GM20000 (cell line): ENCODE data around the gene GABRD.

ENCODE experiments used
- DNase-seq: peaks from one replicate; pipeline ENCODE4 v3.0.0; 2012; ENCODE audit warnings: low spot score
- TF ChIP-seq, protein P1 (sequence below): IDR thresholded peaks from 2 replicates; pipeline ENCODE4 v1.5.1; 2012; ENCODE audit warnings: mild to moderate bottlenecking, control low read depth; ENCODE audit errors: extremely low read depth, missing control alignments

The GABRD gene

DNA sequence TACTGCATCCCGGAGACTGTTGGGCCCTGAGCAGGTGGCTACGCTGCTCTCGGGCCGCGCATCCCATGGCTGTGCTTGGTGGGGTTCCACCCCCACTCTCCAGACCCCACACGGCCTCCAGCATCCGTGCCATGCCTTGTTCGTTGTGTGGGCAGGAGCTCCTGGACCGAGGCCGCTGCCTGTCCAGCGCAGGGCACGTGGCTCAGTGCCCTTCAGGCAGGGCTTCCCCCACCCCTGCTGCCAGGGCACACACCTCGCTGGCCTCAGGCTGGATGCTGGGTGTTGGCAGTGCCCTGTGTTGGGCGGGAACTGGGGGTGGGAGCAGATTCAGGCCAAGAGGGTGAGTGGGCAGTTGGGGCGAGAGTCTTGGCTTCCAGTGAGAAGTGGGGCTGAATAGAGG lies 40.9 kb downstream of the GABRD start:
- TF ChIP-seq, protein P1, sequence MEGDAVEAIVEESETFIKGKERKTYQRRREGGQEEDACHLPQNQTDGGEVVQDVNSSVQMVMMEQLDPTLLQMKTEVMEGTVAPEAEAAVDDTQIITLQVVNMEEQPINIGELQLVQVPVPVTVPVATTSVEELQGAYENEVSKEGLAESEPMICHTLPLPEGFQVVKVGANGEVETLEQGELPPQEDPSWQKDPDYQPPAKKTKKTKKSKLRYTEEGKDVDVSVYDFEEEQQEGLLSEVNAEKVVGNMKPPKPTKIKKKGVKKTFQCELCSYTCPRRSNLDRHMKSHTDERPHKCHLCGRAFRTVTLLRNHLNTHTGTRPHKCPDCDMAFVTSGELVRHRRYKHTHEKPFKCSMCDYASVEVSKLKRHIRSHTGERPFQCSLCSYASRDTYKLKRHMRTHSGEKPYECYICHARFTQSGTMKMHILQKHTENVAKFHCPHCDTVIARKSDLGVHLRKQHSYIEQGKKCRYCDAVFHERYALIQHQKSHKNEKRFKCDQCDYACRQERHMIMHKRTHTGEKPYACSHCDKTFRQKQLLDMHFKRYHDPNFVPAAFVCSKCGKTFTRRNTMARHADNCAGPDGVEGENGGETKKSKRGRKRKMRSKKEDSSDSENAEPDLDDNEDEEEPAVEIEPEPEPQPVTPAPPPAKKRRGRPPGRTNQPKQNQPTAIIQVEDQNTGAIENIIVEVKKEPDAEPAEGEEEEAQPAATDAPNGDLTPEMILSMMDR = no peak

DNA sequence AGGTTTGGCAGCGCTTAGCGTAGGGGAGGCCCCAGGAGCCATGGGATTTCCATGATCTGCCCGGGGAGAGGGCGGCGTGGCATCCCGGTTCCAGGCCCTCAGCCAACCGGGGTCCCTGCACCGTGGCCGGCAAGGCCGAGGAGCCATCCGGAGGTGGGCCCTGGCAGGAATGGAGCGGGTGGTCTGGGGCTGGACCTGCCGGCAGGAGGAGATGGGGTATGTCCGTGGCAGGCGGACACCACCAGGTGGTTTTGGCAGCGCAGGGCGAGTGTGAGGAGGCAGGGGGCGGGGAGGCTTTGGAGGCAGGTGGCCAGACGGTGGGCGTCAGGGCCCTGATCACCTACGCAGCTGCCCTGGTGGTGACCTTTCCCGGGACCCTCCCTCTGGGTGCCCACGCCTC lies 41.4 kb downstream of the GABRD start:
- no peak for DNase-seq
- TF ChIP-seq, protein P1 = no peak

More for the DNA sequence above, 40.9 kb downstream of the GABRD start:
- no peak for DNase-seq

DNA sequence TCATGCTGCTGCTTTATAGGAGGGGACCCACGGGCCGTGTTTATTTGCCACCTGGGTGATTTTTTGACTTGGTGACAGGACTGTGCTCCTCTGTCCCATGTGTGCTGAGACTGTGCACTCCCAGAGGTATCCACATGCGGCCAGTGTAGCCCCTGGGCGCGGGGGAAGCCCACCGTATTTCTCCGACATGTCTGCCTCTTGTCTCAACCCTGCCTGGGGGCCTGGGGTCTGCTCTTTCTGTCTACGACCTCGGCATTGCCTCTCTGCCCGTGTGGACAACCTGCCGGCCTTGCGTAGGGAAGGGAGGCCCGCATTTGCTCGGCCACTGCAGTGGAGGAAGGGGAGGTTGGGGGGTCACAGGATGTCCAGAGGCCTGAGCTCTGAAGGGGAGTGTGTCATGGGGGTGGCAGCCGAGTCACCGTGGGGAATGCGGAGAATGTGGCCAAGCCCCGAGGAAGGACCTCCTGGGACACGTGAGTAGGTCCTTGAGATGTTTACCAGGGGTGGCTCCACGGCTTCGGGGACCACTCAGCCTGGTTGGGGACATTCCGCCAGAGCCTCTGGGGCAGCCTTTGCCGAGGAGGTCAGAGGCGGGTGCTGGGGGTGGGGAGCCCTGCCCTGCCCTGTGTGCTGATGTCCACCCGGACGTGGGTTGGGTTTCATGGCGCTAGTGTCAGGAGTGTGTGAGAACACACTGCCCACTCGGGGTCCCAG lies 42.1 kb downstream of the GABRD start:
- TF ChIP-seq, protein P1 = no peak
- DNase-seq = no peak

DNA sequence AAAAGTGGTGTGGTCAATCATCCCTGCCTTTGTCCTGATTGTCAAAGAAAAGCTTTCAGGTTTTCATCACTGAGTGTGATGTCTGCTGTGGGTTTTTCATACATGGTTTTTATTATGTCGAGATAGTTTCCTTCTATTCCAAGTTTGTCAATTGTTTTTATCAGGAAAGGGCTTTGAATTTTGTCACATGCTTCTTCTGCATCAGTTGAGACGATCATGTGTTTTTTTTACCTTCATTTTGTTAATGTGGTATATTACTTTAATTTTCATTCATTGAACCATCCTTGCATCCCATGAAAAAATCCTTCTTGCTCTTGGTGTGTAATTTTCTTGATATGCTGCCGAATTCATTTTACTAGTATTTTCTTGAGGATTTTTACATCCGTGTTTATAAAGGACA lies 46.6 kb downstream of the GABRD start:
- TF ChIP-seq, protein P1 = no peak
- no peak for DNase-seq

DNA sequence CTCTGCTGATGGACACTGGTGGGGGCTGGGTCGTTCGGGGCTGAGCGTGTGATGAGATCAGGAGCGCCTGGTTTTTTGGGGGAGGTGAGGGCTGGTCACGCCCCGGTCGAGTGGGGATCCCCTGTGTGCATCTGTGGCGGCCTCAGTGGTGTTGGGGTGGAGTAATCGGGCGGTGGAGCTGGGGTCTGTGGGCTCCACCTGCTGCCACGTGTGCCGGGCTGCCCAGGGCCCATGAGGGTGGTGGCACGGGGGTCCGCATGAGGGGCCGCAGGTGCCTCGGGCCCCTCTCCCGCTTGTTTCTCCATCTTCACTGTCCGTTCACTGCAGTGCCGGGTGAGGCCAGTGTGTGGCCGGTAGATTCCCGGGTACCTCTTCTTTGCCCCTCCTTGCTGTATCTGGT lies 48.2 kb downstream of the GABRD start:
- DNase-seq = no peak
- TF ChIP-seq, protein P1 = no peak

DNA sequence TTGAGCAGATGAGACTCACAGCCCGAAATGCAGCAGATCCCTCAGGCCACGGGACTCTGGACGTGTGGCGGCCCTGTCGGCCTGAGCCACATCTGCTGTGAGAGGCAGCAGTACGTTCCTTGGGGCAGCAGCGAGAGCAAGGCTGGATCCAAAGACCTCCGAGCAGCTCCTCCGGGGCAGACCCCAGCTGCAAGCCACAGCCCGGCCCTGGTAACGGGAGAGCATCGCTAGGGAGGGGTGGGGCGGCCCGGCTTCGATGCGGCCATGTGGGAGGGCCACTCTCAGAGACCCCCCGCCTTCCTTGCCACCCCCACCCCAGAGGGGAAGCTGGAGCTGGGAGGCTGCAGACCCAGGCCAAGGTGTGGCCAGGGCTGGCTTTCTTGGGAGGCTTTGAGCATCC lies 48.8 kb downstream of the GABRD start:
- DNase-seq = no peak
- TF ChIP-seq, protein P1 = no peak

DNA sequence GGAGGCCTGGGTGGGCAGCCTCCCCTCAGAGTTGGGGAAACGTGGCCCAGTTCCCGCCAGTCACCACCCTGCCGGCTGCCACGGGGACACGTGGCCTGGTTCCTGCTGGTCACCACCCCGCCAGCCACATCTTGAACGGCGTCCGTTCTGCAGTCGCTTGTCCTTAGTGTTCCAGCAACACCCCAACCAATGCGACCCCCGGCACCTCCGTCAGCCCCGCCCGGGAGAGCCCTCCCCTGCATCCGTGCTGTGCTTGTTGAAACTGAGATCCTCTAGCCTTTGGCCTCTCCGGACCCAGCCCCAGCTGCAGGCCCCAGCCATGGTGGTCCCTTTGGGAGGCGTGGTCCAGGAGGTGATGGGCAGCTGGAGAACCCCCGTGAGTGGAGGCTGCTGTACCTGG lies 49.8 kb downstream of the GABRD start:
- DNase-seq = no peak
- TF ChIP-seq, protein P1 = no peak
